NCI-H2171 treated with DMSO at 0.1 percent for 48 hours (cell line): Measurements from ENCODE around the gene SYNRG.

Experiments used
- DNase-seq: peaks from one replicate; lab custom pipeline; 2025; lab: John Stamatoyannopoulos, UW

SYNRG gene

GRCh38 chr17:37605813-37606505 lies 3.3 kb downstream of the SYNRG start:
- DNase-seq, result no peak

GRCh38 chr17:37605081-37605480 lies 4.1 kb downstream of the SYNRG start:
- DNase-seq, result no peak

- DNase-seq, result no peak
Observed at GRCh38 chr17:37604556-37604955, 4.7 kb downstream of the SYNRG start.

DNA sequence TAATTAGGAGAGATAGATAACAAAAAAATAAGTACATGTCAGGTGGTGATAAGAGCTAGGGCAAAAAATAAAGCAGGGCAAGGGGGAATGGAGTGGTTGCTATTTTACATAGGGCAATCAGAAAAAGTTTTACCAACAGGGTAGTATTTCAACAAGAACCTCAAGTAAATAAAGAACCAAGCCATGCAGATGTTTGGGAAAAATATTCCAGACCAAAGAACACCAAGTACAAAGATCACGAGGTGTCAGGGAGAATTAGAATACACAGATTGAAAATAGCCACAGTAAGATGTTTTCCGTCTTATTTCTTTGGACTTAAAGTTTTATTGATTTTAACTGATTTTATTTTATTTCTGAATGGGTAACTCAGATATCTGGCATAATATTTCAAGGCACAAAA lies 11.1 kb downstream of the SYNRG start:
- no peak for DNase-seq

- no peak for DNase-seq
Observed at GRCh38 chr17:37592291-37592690, 16.9 kb downstream of the SYNRG start.

DNA sequence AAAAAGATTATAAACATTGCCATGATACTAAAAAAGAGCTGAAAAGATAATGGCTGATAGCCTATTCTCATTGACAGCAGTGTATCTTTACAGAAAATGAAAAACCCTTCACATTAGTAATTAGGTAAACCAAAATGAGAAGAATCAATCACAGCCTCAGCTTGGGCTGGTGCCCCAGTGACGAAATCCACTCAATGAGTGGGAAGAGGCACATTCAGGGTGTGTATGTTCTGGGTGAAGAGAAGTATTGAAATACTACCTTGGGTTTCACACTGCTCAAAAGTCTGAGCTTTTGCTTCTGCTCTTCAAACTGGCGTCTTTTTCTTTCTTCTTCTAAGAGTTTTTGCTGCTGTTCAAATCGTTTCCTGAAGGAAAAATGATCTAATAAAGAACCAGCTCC lies 24.2 kb downstream of the SYNRG start:
- DNase-seq, result no peak

DNA sequence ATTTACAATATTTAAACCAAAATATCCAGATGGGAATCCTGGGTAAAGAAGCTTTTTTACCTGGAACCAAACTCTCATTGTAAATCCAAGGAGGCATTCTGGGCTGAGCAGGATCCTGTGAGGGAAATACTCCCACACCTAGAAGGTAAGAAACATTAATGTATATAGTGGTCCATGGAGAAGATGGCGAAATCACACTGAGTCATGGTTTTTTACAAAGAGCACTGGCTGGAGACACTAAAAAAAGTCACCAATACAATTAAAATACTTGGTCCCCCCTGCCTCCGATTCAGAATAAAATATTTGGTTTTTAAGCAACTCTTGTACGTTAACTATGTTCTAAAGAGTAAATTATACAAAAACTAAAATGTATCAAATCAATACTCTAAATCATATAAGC lies 32.9 kb downstream of the SYNRG start:
- DNase-seq, result no peak

GRCh38 chr17:37574427-37574826 lies 34.8 kb downstream of the SYNRG start:
- no peak for DNase-seq

GRCh38 chr17:37571674-37572073 lies 37.5 kb downstream of the SYNRG start:
- DNase-seq, result no peak

GRCh38 chr17:37570527-37571093 lies 38.6 kb downstream of the SYNRG start:
- peak; percentile 25 for DNase-seq

DNA sequence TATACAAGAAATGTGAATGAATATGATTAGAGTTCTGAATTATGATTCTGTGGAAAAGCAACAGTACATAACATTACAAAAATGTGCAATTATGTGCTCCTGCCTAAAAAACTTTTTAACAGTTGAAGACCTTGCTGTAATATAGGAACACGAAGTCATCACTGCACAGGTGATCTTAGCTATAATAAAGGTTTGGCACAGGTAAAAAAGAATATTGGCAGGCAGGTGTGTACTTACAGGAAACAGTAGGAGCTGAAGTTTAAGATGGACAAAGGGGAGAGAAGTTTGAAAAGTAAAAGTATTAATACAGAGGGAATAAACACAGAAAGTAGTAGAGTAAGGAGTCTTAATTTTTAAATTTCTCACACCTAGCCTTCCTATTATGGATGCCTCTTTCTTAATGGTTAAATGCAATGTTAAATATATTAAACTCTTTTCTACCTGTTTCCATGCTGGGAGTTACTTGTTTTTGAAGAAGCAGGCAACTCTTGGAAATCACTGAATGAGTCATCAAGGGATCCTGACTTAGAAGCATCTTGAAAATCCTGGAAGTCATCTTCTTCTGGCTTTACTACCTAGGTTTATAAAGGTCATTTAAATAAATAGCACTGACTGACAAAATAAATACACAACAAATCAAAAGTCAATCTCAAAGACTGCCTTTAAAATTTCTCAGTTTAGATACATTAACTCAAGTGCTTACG lies 40.7 kb downstream of the SYNRG start:
- DNase-seq, result no peak

DNA sequence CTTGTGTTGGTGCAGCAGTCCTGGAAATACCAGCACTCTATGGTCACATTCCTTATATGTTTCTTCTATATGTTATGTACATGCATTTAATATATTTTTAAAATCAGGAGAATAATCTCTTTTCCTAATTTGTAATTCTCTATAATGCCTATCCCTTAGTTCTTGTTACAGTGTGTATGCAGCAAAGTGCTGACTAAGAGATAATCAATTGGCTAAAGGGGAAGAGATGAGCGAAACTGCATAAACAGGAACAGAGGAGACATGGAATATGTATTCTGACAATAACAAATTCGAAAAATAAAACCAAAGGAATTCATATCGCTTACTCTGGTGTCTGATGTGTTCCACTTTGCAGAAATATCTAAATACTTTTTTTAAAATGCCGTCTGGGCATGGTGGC lies 41.7 kb downstream of the SYNRG start:
- DNase-seq, result no peak

DNA sequence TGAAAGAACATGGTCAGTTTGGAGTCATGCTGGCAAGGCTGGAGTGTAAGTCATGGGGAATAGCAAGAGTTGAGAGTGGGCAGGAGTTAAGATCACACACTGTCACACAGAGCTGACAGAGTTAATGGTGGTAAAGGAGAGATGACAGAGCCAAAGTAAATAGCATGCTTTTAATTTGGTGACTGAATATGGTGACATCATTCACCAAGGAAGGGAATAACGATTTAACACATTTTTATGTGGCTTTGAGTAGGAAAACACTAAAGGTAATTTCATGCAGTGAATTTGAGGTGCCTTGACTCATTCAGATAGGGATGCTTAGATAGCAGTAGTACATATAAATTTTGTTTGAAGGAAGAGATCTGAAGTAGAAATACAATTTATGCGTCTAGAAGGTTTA lies 42.1 kb downstream of the SYNRG start:
- DNase-seq, result no peak

DNA sequence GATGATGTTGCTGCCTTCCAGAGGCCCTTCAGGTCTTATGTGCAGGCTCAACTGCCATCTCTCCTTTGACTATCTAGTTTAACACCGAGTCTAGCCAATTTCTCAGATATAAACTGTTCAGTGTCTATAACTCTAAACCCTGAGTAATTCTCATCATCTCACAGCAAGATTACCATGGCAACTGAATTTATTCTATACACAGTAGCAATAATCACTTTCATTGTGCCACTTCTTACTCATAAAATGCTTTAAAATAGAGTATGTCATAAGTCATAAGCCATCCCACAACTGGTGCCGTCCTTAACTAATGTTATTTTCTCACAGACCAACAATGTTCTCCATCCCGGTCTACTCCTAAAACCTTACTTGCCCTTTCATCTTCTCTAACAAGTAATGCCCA lies 45.0 kb downstream of the SYNRG start:
- no peak for DNase-seq

- DNase-seq, result no peak
Observed at GRCh38 chr17:37562016-37562745, 47.0 kb downstream of the SYNRG start.

- DNase-seq, result no peak
Observed at GRCh38 chr17:37558299-37558698, 50.9 kb downstream of the SYNRG start.

- no peak for DNase-seq
Observed at GRCh38 chr17:37557482-37557881, 51.7 kb downstream of the SYNRG start.

DNA sequence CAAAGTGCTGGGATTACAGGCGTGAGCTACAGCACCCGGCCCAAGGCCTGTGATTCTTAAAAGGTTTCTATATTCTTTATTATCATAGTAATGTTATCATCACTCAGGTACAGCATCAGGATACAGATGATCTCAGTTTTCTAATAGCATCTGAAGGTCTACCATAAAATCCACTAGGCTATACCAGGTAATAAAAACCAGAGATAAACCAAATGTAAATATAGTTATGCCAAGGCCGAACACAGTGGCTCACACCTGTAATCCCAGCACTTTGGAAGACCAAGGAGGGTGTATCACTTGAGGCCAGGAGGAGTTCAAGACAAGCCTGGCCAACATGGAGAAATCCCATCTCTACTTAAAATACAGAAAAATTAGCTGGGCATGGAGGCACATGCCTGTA lies 53.8 kb downstream of the SYNRG start:
- no peak for DNase-seq

DNA sequence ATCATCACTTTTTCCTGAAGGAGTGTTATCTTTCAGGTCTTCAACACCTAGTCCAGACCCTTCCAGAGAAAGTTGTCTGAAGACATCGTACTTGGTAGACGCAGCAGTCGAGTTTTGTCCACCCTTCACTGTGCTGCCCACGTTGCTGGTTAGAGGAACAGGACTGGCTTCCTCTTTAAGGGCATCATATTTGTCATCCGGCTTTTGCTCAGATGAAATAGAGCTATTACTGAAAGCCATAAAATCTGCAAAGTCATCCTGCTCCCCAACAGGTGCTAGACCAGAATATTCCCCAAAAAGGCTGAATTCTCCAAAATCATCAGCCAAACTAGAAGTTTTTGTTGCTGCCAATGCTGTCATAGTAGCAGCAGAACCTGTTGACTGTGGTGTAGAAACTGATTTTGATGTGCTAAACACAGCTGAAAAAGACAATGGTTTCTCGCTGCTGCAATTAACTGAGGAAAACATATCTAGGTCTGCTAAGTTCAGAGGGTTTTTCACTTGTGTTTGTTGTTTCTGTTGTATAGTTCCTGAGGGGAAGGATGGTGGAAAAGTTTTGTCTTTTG lies 55.7 kb downstream of the SYNRG start:
- no peak for DNase-seq

GRCh38 chr17:37551788-37552187 lies 57.4 kb downstream of the SYNRG start:
- no peak for DNase-seq

- DNase-seq, result no peak
Observed at GRCh38 chr17:37547986-37548385, 61.2 kb downstream of the SYNRG start.

DNA sequence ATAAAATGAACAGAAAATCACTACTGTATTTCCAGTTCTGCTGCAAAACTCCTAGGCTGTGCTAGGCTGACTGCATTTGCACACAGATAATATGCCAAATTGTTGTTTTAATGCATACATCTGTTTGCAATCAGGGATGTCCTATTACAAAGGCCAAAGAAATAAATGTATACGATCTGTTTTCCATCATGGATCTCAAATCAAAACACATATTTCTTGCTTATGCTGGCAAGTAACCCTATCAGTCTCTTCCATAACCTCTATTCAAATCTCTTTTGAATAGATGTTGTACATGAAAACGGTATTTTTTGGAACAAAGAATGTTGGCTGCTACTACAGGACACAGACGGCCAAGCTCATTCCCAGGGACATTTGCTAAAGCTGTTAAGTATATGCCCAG lies 62.9 kb downstream of the SYNRG start:
- DNase-seq, result no peak

GRCh38 chr17:37545486-37545885 lies 63.7 kb downstream of the SYNRG start:
- DNase-seq, result no peak
